HUES6 (cell line): ENCODE measurements around the gene GP1BB.

ENCODE experiments used
- H3K27ac ChIP-seq: 2 replicates; pipeline ENCODE4 v1.7.0; 2013; ENCODE audit warnings: low read depth, mild to moderate bottlenecking, low read length, inconsistent platforms
- H3K27me3 ChIP-seq: 2 replicates; pipeline ENCODE4 v1.6.1; 2013; ENCODE audit warnings: low read length; ENCODE audit not compliant: control insufficient read depth, insufficient read depth
- H3K36me3 ChIP-seq: 2 replicates; pipeline ENCODE4 v1.6.1; 2013; ENCODE audit warnings: low read length; ENCODE audit not compliant: control insufficient read depth, insufficient read depth
- H3K4me1 ChIP-seq: 2 replicates; pipeline ENCODE4 v1.6.1; 2013; ENCODE audit warnings: low read length; ENCODE audit not compliant: control insufficient read depth, insufficient read depth
- H3K4me3 ChIP-seq: 2 replicates; pipeline ENCODE4 v1.5.1; 2013; ENCODE audit warnings: low read depth, low read length
- H3K9ac ChIP-seq: one replicate; pipeline ENCODE4 v1.6.1; 2013; ENCODE audit warnings: mild to moderate bottlenecking, low read length
- H3K9me3 ChIP-seq: 2 replicates; pipeline ENCODE4 v1.6.1; 2013; ENCODE audit warnings: low read depth, low read length; ENCODE audit not compliant: control insufficient read depth, insufficient read depth

GP1BB gene

DNA sequence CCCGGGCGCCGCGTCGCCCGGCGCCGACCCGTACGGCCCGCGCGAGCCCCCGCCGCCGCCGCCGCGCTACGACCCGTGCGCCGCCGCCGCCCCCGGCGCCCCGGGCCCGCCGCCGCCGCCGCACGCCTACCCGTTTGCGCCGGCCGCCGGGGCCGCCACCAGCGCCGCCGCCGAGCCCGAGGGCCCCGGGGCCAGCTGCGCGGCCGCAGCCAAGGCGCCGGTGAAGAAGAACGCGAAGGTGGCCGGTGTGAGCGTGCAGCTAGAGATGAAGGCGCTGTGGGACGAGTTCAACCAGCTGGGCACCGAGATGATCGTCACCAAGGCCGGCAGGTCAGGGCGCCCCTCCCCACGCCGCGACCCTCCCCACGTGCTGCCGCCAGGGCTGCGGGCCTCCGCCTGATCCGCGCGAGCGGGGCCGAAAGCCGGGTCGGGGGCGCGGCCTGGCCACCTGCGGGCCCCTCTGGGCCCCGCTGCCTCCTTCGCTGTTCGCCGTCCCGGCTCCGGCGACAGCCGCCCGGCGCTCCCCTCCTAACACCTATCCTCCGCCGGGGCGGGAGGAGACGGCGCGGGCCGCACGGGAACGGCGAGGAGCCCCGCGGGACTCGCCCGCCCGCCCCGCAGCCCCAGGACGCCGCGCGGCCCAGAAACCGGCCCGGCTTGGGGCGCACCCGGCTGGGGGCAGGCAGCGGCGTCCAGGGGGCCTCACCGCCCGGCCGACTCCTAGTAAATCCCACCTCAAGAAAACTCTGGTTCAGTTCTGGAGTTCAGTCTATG lies 37.8 kb downstream of the GP1BB start:
- Histone ChIP-seq H3K27ac (no peak overlapping the region), H3K36me3 (no peaks in the 10 kb centered on the region), H3K27me3 (peaks cover 98% of the 10 kb centered on the region), H3K9me3 (no peaks in the 10 kb centered on the region), H3K9ac (no peak overlapping the region), H3K4me1 (peaks cover 42% of the 10 kb centered on the region), H3K4me3 (peak overlapping the region; percentile 59)

DNA sequence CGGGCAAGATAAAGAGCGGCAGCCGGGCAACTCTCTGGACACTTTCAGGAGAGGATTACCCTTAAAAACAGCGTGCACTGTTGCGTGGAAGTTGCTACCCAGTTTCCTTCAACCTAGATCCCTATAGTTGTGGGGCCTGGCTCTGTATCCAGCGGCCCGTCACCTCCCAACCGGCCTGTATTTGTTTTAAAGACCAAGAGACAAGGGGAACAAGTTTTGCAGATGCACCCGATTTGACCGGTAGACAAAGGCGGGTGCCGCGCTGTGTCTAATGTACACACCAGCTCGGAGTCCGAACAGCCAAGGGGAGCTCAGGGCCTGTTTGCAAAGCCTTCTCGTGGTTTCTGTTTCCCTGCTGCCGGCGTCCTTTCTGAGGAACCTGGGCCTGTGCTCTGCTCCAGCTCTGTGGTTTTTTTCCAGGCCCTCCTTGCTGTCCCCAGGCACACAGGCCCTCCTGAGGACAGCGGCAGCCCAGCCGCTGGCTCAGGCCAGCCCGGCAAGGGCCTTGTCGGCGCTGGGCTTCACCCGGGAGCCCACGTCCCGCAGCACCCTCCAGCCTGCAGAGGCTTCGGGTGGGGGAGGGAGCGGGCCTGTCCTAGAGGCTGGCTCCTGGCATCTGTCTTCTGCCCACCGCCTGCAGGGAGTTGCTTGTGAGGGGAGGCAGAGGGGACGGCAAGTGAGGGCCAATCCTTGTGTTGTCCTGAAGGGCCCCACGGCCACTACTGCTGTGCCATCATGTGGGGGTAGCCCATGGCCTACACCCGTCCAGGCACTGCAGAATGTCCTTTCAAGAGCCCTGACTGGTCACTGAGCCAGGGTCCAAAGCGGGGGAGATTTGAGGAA lies 38.6 kb downstream of the GP1BB start:
- Histone ChIP-seq H3K9ac (peak overlapping the region; percentile 22), H3K4me3 (peak overlapping the region; percentile 33; the same call in 1 of the 2 replicates), H3K4me1 (peaks cover 38% of the 10 kb centered on the region), H3K9me3 (no peaks in the 10 kb centered on the region), H3K27ac (no peak overlapping the region), H3K27me3 (peaks cover 98% of the 10 kb centered on the region), H3K36me3 (no peaks in the 10 kb centered on the region)

DNA sequence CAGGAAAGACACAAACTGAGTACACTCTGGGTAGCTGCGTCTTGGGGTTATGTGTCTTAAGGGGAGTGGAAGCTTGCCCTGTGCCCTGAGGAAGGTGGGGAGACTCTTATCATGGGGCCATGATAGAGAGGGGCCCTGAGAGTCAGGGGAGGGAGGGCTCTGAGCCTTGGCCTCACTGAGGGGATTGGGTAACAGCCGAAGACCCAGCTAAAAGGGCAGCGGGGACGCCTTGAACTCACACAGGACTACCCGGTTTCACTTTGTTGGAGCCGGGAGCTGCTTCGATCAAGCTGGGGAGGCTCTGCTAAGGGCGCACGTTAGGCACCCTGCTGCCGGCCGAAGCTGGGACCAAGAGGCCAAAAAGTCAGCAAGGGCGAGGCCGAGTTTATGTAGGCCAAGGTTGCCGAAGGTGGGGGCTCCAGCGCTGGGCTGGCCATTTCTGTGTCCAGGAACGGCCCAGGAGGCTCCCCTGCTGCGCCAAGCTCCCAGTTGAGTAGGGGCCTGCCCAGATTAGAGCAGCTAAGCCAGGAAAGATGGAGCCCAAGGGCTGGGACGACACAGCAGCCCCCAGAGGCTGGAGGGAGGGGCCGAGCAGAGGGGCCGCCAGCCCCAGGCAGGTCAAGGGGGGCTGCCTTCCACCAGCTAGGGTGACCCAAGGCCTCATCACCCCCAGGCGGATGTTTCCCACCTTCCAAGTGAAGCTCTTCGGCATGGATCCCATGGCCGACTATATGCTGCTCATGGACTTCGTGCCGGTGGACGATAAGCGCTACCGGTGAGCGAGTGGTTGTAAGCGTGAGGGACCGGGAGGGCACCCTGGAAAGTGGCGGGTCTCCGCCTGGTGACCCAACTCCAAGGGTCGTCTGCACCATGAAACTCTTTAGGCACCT lies 39.5 kb downstream of the GP1BB start:
- Histone ChIP-seq H3K36me3 (no peaks in the 10 kb centered on the region), H3K9me3 (no peaks in the 10 kb centered on the region), H3K9ac (no peak overlapping the region), H3K4me3 (no peak overlapping the region), H3K27ac (no peak overlapping the region), H3K4me1 (peaks cover 38% of the 10 kb centered on the region), H3K27me3 (peaks cover 98% of the 10 kb centered on the region)

DNA sequence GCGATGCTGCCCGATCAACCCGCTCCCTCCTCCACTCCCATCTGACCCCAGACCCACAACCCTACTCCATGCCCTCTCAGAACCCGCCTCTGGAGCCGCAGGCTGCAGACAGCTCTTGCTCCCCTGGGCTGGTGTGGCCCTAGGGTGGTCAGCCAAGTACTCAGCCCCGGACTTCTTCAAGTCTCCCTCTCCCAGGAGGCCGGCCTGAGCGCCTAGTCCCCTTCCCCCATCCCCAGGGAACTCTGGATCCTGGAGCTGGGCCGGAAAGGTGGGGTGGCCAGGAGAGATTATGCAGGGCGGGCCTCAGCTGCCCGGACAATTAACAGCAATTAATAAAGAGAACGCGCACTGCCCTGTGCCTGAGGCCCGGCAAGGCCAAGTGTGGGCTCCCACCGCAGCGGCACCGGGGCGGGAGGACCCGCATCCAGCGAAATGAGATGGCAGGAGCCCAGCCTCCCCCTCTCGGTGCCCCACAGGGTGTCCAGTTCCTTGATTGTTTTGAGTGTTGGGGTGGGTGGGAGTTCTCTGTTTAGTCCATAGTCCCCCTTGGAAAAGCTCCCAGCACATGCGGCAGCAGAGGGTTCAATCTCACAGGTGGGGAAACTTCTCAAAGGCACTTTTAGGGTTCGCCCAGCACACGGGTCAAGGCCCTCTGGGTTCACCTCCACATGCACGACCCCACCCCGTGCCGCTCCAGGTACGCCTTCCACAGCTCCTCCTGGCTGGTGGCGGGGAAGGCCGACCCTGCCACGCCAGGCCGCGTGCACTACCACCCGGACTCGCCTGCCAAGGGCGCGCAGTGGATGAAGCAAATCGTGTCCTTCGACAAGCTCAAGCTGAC lies 40.3 kb downstream of the GP1BB start:
- Histone ChIP-seq H3K36me3 (no peaks in the 10 kb centered on the region), H3K27ac (no peak overlapping the region), H3K27me3 (peaks cover 98% of the 10 kb centered on the region), H3K4me3 (no peak overlapping the region), H3K4me1 (peaks cover 41% of the 10 kb centered on the region), H3K9me3 (no peaks in the 10 kb centered on the region), H3K9ac (no peak overlapping the region)

DNA sequence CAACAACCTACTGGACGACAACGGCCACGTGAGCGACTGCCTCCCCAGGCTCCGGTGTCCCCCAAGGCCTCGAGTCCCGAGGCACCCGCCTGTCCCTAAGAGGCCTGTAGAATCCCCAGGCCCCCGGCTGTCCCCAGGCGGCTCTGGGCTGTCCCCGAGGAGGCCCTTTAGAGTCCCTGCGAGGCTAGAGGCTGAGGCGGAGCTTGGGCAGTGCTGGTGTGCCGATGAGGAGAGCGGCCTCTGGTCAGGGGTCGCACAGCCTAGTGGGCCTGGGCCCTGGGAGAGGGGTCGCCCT lies 40.9 kb downstream of the GP1BB start:
- Histone ChIP-seq H3K36me3 (no peaks in the 10 kb centered on the region), H3K27me3 (peaks cover 98% of the 10 kb centered on the region), H3K4me3 (no peak overlapping the region), H3K4me1 (peaks cover 38% of the 10 kb centered on the region), H3K9ac (no peak overlapping the region), H3K27ac (no peak overlapping the region), H3K9me3 (no peaks in the 10 kb centered on the region)

DNA sequence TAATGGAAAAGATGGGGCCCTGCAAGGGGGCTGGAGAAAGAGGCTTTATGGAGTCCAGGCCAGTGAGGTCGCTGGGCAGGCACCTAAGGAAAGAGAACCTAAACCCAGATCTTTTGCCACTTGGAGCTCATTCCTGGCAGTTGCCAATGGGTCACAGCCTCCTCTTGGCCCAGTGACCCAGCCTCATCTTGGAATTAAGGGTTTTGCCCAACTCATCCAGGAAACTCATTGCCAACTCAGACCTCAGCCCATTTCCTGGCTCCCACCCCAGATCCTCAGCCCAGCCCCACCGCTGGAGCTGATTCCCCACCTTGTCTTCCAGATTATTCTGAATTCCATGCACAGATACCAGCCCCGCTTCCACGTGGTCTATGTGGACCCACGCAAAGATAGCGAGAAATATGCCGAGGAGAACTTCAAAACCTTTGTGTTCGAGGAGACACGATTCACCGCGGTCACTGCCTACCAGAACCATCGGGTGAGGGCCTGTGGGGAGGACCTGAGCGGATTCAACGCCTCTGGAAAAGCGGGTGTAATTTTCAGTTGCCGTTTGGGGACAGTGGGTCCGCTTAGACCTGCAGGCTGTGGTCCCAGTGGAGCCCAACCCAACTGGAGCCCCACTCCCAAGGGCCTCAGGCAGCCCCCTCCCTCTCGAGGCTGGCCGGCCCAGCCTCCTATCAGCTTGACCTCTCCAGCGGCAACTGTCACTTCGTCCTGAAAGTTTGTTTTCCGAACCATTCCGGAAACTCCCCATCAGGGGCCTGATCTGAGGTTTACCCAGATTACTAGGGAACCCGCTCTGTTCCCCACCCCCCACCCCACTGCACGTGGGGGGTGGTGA lies 41.5 kb downstream of the GP1BB start:
- H3K27me3 ChIP-seq, result peaks cover 98% of the 10 kb centered on the region
- peak overlapping the region; percentile 44 for H3K4me3 ChIP-seq
- H3K27ac ChIP-seq, result no peak overlapping the region
- H3K9me3 ChIP-seq, result no peaks in the 10 kb centered on the region
- no peaks in the 10 kb centered on the region for H3K36me3 ChIP-seq
- no peak overlapping the region for H3K9ac ChIP-seq
- H3K4me1 ChIP-seq, result peaks cover 34% of the 10 kb centered on the region

DNA sequence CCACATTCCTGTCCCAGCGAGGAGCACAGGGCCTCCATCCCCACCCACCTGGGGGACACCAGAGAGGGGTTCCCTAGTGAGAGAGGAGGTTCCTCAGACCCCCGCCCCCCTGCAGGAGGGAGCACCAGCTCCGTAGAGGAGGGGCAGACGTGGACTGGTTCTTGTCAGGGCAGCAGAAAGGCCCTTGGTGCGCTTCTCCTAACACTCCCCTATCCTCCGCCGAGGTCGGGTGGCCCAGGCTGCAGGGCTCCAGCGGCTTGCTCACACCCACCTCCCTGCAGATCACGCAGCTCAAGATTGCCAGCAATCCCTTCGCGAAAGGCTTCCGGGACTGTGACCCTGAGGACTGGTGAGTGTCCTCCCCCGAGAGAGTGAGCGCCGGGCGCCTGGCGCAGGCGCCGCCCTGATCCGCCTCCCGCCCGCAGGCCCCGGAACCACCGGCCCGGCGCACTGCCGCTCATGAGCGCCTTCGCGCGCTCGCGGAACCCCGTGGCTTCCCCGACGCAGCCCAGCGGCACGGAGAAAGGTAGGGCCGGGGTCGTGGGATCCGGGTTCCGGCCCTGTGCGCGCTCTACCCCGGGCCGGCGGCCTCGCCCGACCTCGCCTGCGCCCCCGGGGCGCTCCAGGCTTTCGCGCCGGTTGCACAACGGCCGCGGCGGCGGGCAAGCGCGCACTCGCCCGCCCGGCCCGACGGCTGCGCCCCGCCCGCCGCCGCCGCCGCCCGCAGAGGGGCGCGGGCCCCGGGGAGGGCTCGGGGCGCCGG lies 42.3 kb downstream of the GP1BB start:
- H3K4me3 ChIP-seq, result peak overlapping the region; percentile 48
- H3K27me3 ChIP-seq, result peaks cover 99% of the 10 kb centered on the region

DNA sequence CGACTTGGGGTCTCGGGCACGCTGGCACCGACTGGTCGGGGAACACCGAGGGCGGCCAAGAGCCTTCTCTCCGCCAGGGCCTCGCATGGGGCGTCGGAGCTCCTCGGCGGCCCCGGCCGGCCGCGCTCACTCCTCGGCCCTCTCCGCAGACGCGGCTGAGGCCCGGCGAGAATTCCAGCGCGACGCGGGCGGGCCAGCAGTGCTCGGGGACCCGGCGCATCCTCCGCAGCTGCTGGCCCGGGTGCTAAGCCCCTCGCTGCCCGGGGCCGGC lies 42.8 kb downstream of the GP1BB start:
- Histone ChIP-seq H3K27me3 (peaks cover 100% of the 10 kb centered on the region), H3K27ac (no peak overlapping the region), H3K9me3 (no peaks in the 10 kb centered on the region), H3K4me3 (peak overlapping the region; percentile 48; the same call in 1 of the 2 replicates), H3K4me1 (peaks cover 34% of the 10 kb centered on the region), H3K36me3 (no peaks in the 10 kb centered on the region), H3K9ac (no peak overlapping the region)

More for the DNA sequence above, 42.3 kb downstream of the GP1BB start:
- Histone ChIP-seq H3K27ac (no peak overlapping the region), H3K9ac (no peak overlapping the region), H3K9me3 (no peaks in the 10 kb centered on the region), H3K4me1 (peaks cover 34% of the 10 kb centered on the region), H3K36me3 (no peaks in the 10 kb centered on the region)

DNA sequence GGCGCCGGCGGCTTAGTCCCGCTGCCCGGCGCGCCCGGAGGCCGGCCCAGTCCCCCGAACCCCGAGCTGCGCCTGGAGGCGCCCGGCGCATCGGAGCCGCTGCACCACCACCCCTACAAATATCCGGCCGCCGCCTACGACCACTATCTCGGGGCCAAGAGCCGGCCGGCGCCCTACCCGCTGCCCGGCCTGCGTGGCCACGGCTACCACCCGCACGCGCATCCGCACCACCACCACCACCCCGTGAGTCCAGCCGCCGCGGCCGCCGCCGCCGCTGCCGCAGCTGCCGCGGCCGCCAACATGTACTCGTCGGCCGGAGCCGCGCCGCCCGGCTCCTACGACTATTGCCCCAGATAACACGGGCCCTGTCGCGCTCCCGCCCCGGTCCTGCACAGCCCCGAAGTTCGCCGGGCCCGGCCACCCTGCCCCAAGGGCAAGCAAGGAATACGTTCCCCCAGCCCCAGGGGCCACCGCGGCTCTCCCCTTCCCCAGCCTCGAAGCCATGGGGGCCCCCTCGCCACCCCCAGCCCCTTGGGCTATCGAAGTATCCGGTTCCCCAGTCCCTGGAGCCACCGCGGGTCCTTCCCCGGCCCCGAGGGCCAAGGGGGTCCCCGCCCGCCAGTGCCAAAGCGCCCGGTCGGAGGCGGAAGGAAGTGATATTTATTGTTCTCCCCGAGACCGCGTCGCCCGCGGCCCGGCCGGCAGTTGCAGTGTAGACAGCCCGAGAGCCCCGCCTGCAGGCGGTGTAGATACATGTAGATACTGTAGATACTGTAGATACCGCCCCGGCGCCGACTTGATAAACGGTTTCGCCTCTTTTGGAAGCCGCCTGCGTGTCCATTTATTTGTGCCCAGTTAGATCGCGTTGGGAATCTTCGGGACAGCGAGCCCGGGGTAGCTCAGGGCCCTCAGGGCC lies 43.4 kb downstream of the GP1BB start:
- H3K36me3 ChIP-seq, result no peaks in the 10 kb centered on the region
- H3K27me3 ChIP-seq, result peaks cover 100% of the 10 kb centered on the region
- peaks cover 31% of the 10 kb centered on the region for H3K4me1 ChIP-seq
- peak overlapping the region; percentile 48 for H3K4me3 ChIP-seq
- no peak overlapping the region for H3K27ac ChIP-seq
- H3K9me3 ChIP-seq, result no peaks in the 10 kb centered on the region
- H3K9ac ChIP-seq, result no peak overlapping the region
